HEK293 (cell line): Measurements from ENCODE around the gene PLEKHA7.
"Not testable (repeated sequence)": the region's sequence is repeated elsewhere in the genome, so short reads cannot be mapped to it uniquely, and the experiment has no call there.

Experiments used
- CTCF ChIA-PET: fragments of 350-600 bp; formaldehyde crosslinking; extraction: SDS; loops from one replicate; lab custom pipeline; 2021; ENCODE audit warnings: antibody characterized with exemption; lab: Yijun Ruan, JAX
- POLR2A ChIA-PET: fragments of 300-600 bp; formaldehyde crosslinking; extraction: SDS; loops from one replicate; lab custom pipeline; 2020; ENCODE audit warnings: antibody characterized with exemption, inconsistent platforms; lab: Yijun Ruan, JAX
- H3K27ac ChIP-seq: fragments of 200-500 bp; sonication (Bioruptor generic); 2 replicates; pipeline ENCODE4 v1.5.1; 2014; ENCODE audit warnings: low read depth, low read length, control low read depth, inconsistent platforms; ENCODE audit errors: extremely low read depth
- H3K36me3 ChIP-seq, 2 experiments: fragments of 200-500 bp in 1 of 2; sonication (Bioruptor generic) in 1 of 2; 1 replicate in 1 of 2; 2 replicates in 1 of 2; pipeline ENCODE4 v1.5.1; 2014 to 2017; ENCODE audit warnings: inconsistent platforms in 2 of 2, low read length in 2 of 2; ENCODE audit not compliant: control insufficient read depth in 2 of 2, insufficient read depth in 1 of 2
- H3K4me1 ChIP-seq: fragments of 200-500 bp; sonication (Bioruptor generic); 2 replicates; pipeline ENCODE4 v1.5.1; 2014; ENCODE audit warnings: mild to moderate bottlenecking, low read length, inconsistent platforms; ENCODE audit not compliant: control insufficient read depth, insufficient read depth
- H3K4me3 ChIP-seq: 2 replicates; pipeline ENCODE4 v1.5.1; 2011; ENCODE audit warnings: low read depth, mild to moderate bottlenecking, control low read depth, low read length, moderate library complexity
- H3K9me3 ChIP-seq: fragments of 200-500 bp; sonication (Bioruptor generic); 2 replicates; pipeline ENCODE4 v1.5.1; 2014; ENCODE audit warnings: low read depth, low read length, inconsistent platforms; ENCODE audit not compliant: control insufficient read depth, insufficient read depth
- PRDM6 ChIP-seq: fragments of 450-650 bp; formaldehyde crosslinking; IDR thresholded peaks from 2 replicates; pipeline ENCODE4 v1.5.1; 2017; ENCODE audit warnings: missing biosample characterization, missing genetic modification characterization
- ZNF121 ChIP-seq: fragments of 450-650 bp; formaldehyde crosslinking; IDR thresholded peaks from 2 replicates; pipeline ENCODE4 v1.5.1; 2016; ENCODE audit warnings: missing biosample characterization, missing genetic modification characterization
- ZNF2 ChIP-seq: fragments of 450-650 bp; formaldehyde crosslinking; IDR thresholded peaks from 2 replicates; pipeline ENCODE4 v1.5.1; 2016; ENCODE audit warnings: missing biosample characterization, missing genetic modification characterization
- ZNF221 ChIP-seq: fragments of 450-650 bp; formaldehyde crosslinking; IDR thresholded peaks from 2 replicates; pipeline ENCODE4 v1.5.1; 2017; ENCODE audit warnings: missing biosample characterization, missing genetic modification characterization, borderline replicate concordance
- ZNF239 ChIP-seq: fragments of 450-650 bp; formaldehyde crosslinking; IDR thresholded peaks from 2 replicates; pipeline ENCODE4 v1.5.1; 2016; ENCODE audit warnings: missing biosample characterization, missing genetic modification characterization
- ZNF280D ChIP-seq: fragments of 450-650 bp; formaldehyde crosslinking; IDR thresholded peaks from 2 replicates; pipeline ENCODE4 v1.5.1; 2016; ENCODE audit warnings: missing biosample characterization, missing genetic modification characterization
- ZNF404 ChIP-seq: fragments of 450-650 bp; formaldehyde crosslinking; IDR thresholded peaks from 2 replicates; pipeline ENCODE4 v1.5.1; 2017; ENCODE audit warnings: missing biosample characterization, missing genetic modification characterization
- ZNF610 ChIP-seq: fragments of 450-650 bp; formaldehyde crosslinking; IDR thresholded peaks from 2 replicates; pipeline ENCODE4 v1.5.1; 2016; ENCODE audit warnings: missing biosample characterization, missing genetic modification characterization, borderline replicate concordance
- ZNF670 ChIP-seq: fragments of 450-650 bp; formaldehyde crosslinking; IDR thresholded peaks from 2 replicates; pipeline ENCODE4 v1.5.1; 2016; ENCODE audit warnings: missing biosample characterization, missing genetic modification characterization, low read depth
- ZNF677 ChIP-seq: fragments of 450-650 bp; IDR thresholded peaks from 2 replicates; pipeline ENCODE4 v1.5.0; 2018; ENCODE audit warnings: missing biosample characterization, mild to moderate bottlenecking, missing genetic modification characterization, moderate library complexity
- ZNF792 ChIP-seq: fragments of 450-650 bp; formaldehyde crosslinking; IDR thresholded peaks from 2 replicates; pipeline ENCODE4 v1.5.1; 2016; ENCODE audit warnings: missing biosample characterization, missing genetic modification characterization
- TF ChIP-seq, protein P1 (sequence below): fragments of 450-650 bp; formaldehyde crosslinking; IDR thresholded peaks from 2 replicates; pipeline ENCODE4 v1.5.1; 2016; ENCODE audit warnings: missing biosample characterization, missing genetic modification characterization, borderline replicate concordance

Gene PLEKHA7

GRCh38 chr11:16905375-16905774 is 108.8 kb downstream of the PLEKHA7 start:
- H3K4me1 ChIP-seq, result no peaks in the 10 kb centered on the region
- H3K36me3 ChIP-seq, result no peaks in the 10 kb centered on the region
- TF ChIP-seq ZNF221 (tag by site-specific recombination) (no peak), ZNF404 (tag by site-specific recombination) (no peak), ZNF239 (tag by site-specific recombination) (no peak), ZNF121 (no peak), ZNF610 (no peak), ZNF677 (no peak), ZNF2 (no peak)
- TF ChIP-seq, protein P1, sequence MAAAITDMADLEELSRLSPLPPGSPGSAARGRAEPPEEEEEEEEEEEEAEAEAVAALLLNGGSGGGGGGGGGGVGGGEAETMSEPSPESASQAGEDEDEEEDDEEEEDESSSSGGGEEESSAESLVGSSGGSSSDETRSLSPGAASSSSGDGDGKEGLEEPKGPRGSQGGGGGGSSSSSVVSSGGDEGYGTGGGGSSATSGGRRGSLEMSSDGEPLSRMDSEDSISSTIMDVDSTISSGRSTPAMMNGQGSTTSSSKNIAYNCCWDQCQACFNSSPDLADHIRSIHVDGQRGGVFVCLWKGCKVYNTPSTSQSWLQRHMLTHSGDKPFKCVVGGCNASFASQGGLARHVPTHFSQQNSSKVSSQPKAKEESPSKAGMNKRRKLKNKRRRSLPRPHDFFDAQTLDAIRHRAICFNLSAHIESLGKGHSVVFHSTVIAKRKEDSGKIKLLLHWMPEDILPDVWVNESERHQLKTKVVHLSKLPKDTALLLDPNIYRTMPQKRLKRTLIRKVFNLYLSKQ (tag by site-specific recombination), result no peak
- no peak overlapping the region for H3K27ac ChIP-seq
- POLR2A ChIA-PET, result no interaction called here
- CTCF ChIA-PET, result interaction anchor here (0.8 to 1.4 kb wide), 2 partner anchors 28 to 158 kb away, joined by 4 to 5 read pairs; no protein-coding TSS in a partner anchor
- no peaks in the 10 kb centered on the region for H3K9me3 ChIP-seq
- H3K4me3 ChIP-seq, result no peak overlapping the region

DNA sequence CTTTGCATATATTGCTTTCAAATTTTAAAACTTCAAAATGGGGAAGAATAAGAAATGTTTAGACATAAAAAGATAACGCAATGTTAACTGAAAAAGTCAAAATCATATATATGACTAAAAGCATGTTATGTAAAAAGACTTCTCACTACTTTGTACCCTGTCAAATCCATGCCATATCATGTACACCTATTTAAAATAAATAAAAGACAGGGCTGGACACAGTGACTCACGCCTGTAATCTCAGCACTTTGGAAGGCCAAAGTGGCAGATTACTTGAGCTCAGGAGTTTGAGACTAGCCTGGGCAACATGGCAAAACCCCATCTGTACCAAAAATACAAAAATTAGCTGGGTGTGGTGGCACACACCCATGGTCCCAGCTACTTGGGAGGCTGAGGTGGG is 109.5 kb downstream of the PLEKHA7 start:
- CTCF ChIA-PET, result interaction anchor here (0.7 to 1.4 kb wide), 3 partner anchors 22 to 158 kb away, joined by 3 to 5 read pairs (median 3); no protein-coding TSS in a partner anchor
- POLR2A ChIA-PET, H3K4me3 ChIP-seq, H3K36me3 ChIP-seq, H3K9me3 ChIP-seq, H3K27ac ChIP-seq, H3K4me1 ChIP-seq: not testable (repeated sequence)

DNA sequence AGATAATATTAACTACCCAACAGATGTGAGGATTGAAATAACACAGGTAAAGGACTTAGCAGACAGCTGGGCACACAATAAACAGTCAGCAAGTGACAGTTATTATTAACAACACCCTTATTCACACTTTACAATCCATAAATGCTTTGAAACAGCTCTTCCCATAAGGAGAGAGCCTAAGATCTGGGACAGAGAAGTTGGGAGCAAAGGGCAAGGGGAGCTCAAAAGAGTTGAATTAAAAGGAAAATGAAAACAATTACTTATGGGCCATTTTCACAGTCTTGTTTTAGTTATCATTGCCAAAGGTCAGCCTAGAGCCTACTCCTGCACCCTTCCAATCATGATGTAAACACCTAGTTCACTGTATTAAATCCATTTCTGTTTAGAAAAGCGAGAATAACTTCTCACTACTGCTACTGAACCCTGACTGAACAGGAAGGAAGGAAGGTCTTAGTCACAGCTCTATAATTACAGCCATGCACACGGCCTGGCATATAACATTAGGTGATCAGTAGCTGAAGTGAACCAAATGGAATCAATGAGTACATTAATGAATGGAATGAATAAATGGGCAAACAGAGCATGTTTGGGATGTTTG is 111.3 kb downstream of the PLEKHA7 start:
- no peak overlapping the region for H3K27ac ChIP-seq
- TF ChIP-seq ZNF280D (tag by site-specific recombination), result no peak
- 0 out of 2 replicates have a peak, but pooled peaks have one; percentile 15 for TF ChIP-seq PRDM6 (tag by site-specific recombination)
- TF ChIP-seq ZNF670 (tag by site-specific recombination), result no peak
- TF ChIP-seq ZNF792 (tag by site-specific recombination), result no peak
- TF ChIP-seq, all 188 proteins: peak for 1
- ChIA-PET CTCF (interaction anchor here (1.1 kb wide), 1 partner anchor 83 kb away, joined by 6 read pairs; no protein-coding TSS in a partner anchor), POLR2A (no interaction called here)
- Histone ChIP-seq H3K4me1 (peaks cover 4% of the 10 kb centered on the region), H3K9me3 (no peaks in the 10 kb centered on the region), H3K4me3 (no peak overlapping the region), H3K36me3 (no peaks in the 10 kb centered on the region)
